Esophagus muscularis mucosa (tissue), 4 donors: ENCODE data around the gene PLOD2. TPM values are rescaled to one million over a fixed set of nuclear protein-coding genes. Genes with fewer than 3 reads are reported as not detected.
A peak's percentile ranks its signal among the peaks of the same experiment; 100 is the strongest.

Experiments
- DNase-seq: peaks from one replicate; pipeline ENCODE4 v3.0.0-alpha.2; 2017; ENCODE audit errors: extremely low spot score
- H3K27ac ChIP-seq, 4 donors: fragments of 200-600 bp; sonication (generic); replicated peaks in 1 of 4; 1 replicate in 3 of 4; 2 replicates in 1 of 4; pipeline ENCODE4 v1.5.1; 2016 to 2019; ENCODE audit warnings: mild to moderate bottlenecking in 1 of 4
- H3K27me3 ChIP-seq, 4 donors: fragments of 200-600 bp; sonication (generic); one replicate each; pipeline versions ENCODE4 v1.5.1 to v1.6.0; 2016 to 2019
- H3K36me3 ChIP-seq, 4 donors: fragments of 200-600 bp; sonication (generic); one replicate each; pipeline ENCODE4 v1.5.1; 2016 to 2019
- H3K4me1 ChIP-seq, 4 donors: fragments of 200-600 bp; sonication (generic); one replicate each; pipeline ENCODE4 v1.5.1; 2016 to 2019
- H3K4me3 ChIP-seq, 4 donors: fragments of 200-600 bp; sonication (generic); 1 replicate in 2 of 4; 2 replicates in 2 of 4; pipeline ENCODE4 v1.5.1; 2016 to 2019; ENCODE audit warnings: mild to moderate bottlenecking in 4 of 4, moderate library complexity in 1 of 4
- H3K9me3 ChIP-seq, 4 donors: fragments of 200-600 bp; sonication (generic); 1 replicate in 3 of 4; 2 replicates in 1 of 4; pipeline ENCODE4 v1.5.1; 2016 to 2019
- EP300 ChIP-seq: sonication (generic); formaldehyde crosslinking; IDR thresholded peaks from one replicate; pipeline ENCODE4 v1.6.1; 2017; ENCODE audit warnings: antibody characterized with exemption
- POLR2A ChIP-seq: fragments of 450-650 bp; IDR thresholded peaks from one replicate; pipeline ENCODE4 v1.6.1; 2017; ENCODE audit warnings: antibody characterized with exemption, moderate library complexity, mild to moderate bottlenecking, low read depth
- POLR2AphosphoS5 ChIP-seq, 2 donors: sonication (generic); formaldehyde crosslinking; IDR thresholded peaks; one replicate each; pipeline ENCODE4 v1.6.1; 2017; ENCODE audit warnings: antibody characterized with exemption in 2 of 2
- WGBS: methylation state at CpG from one replicate; pipeline ENCODE4 v1.1.5; 2018; 5-methylcytosine and 5-hydroxymethylcytosine counted together
- intact Hi-C: fragments of 100-400 bp; cut with DNase I; formaldehyde crosslinking; loops from one replicate; pipeline ENCODE4 v1.15.1; 2023
- total RNA-seq, 4 donors: library from RNA; depleted of rRNA; stranded (reverse); fragments of >200 nt; gene quantifications; one replicate each; pipeline versions ENCODE4 v1.1.0 to v1.2.1, GENCODE V29; 2016
- TF ChIP-seq, protein P1 (sequence below), 3 experiments: fragments of 200-600 bp in 2 of 3; fragments of 450-650 bp in 1 of 3; sonication (generic) in 2 of 3; IDR thresholded peaks; one replicate each; pipeline ENCODE4 v1.5.1; 2017 to 2019; ENCODE audit warnings: antibody characterized with exemption in 3 of 3, mild to moderate bottlenecking in 2 of 3, moderate library complexity in 1 of 3

Gene PLOD2
- total RNA-seq, 4 donors from 2014 or later: 48.2 to 84.7 (median 54.9) TPM

GRCh38 chr3:146154995-146155394 lies 6.0 kb downstream of the PLOD2 start:
- Histone ChIP-seq H3K27ac (peak overlapping the region; percentile 91 to 99 (median 96)), H3K27me3 (no peaks in the 10 kb centered on the region), H3K9me3 (no peaks in the 10 kb centered on the region), H3K4me3 (no peak overlapping the region), H3K4me1 (peaks cover 55 to 92% (median 89%) of the 10 kb centered on the region in 4 donors), H3K36me3 (no peaks in the 10 kb centered on the region)
- DNase-seq: no peak
- TF ChIP-seq, protein P1, sequence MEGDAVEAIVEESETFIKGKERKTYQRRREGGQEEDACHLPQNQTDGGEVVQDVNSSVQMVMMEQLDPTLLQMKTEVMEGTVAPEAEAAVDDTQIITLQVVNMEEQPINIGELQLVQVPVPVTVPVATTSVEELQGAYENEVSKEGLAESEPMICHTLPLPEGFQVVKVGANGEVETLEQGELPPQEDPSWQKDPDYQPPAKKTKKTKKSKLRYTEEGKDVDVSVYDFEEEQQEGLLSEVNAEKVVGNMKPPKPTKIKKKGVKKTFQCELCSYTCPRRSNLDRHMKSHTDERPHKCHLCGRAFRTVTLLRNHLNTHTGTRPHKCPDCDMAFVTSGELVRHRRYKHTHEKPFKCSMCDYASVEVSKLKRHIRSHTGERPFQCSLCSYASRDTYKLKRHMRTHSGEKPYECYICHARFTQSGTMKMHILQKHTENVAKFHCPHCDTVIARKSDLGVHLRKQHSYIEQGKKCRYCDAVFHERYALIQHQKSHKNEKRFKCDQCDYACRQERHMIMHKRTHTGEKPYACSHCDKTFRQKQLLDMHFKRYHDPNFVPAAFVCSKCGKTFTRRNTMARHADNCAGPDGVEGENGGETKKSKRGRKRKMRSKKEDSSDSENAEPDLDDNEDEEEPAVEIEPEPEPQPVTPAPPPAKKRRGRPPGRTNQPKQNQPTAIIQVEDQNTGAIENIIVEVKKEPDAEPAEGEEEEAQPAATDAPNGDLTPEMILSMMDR (IDR thresholded peaks at IDR 0.05): no peak
- TF ChIP-seq POLR2A (no peak), POLR2AphosphoS5 (IDR thresholded peaks at IDR 0.05) (no peak), EP300 (no peak)
- WGBS: 79% methylated on average over 2 of the region's 2 CpGs
- intact Hi-C loops: no loop called here

DNA sequence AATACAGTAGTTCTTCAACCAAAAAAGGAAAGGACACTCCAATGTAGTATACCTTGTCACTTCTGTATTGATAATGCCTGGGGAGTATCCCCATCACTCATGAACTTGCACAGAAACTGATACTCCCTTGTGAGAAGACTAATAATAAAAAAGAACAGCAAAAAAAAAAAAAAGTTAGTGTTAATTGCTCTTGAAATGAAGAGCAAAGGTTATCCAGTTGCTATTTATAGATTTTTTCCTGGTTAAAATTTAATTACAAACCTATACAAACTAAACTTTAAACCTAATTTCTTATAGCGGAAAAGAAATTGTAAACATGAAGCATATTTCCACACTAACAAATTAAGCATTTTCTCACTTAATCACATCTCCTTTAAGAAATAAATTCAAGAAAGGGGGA lies 6.7 kb downstream of the PLOD2 start:
- peak overlapping the region; percentile 91 to 99 (median 96) for H3K27ac ChIP-seq
- TF ChIP-seq EP300: no peak
- TF ChIP-seq, protein P1 (IDR thresholded peaks at IDR 0.05): no peak
- TF ChIP-seq POLR2AphosphoS5 (IDR thresholded peaks at IDR 0.05): no peak
- no peak for TF ChIP-seq POLR2A
- no peaks in the 10 kb centered on the region for H3K36me3 ChIP-seq
- DNase-seq: no peak
- H3K9me3 ChIP-seq: no peaks in the 10 kb centered on the region
- peak overlapping the region in 1 of 4 donors; percentile 22 for H3K4me3 ChIP-seq
- intact Hi-C loops: no loop called here
- no peaks in the 10 kb centered on the region for H3K27me3 ChIP-seq
- 80% methylated on average over 1 of the region's 1 CpG for WGBS
- H3K4me1 ChIP-seq: peaks cover 55 to 97% (median 94%) of the 10 kb centered on the region in 4 donors

GRCh38 chr3:146153429-146153828 lies 7.6 kb downstream of the PLOD2 start:
- peaks cover 50 to 97% (median 93%) of the 10 kb centered on the region in 4 donors for H3K4me1 ChIP-seq
- intact Hi-C loops: no loop called here
- DNase-seq: no peak
- H3K27ac ChIP-seq: peak overlapping the region; percentile 91 to 99 (median 96)
- no peak for TF ChIP-seq POLR2AphosphoS5 (IDR thresholded peaks at IDR 0.05)
- no peak for TF ChIP-seq POLR2A
- TF ChIP-seq, protein P1 (IDR thresholded peaks at IDR 0.05): no peak
- TF ChIP-seq EP300: no peak
- WGBS: 58% methylated on average over 4 of the region's 4 CpGs
- H3K36me3 ChIP-seq: no peaks in the 10 kb centered on the region
- peak overlapping the region in 3 of 4 donors; percentile 22 to 31 (median 26) for H3K4me3 ChIP-seq
- H3K27me3 ChIP-seq: no peaks in the 10 kb centered on the region
- no peaks in the 10 kb centered on the region for H3K9me3 ChIP-seq

- Histone ChIP-seq H3K27me3 (no peaks in the 10 kb centered on the region), H3K9me3 (no peaks in the 10 kb centered on the region), H3K4me1 (peaks cover 48 to 95% (median 91%) of the 10 kb centered on the region in 4 donors), H3K4me3 (peak overlapping the region; percentile 13 to 31 (median 24)), H3K36me3 (no peaks in the 10 kb centered on the region), H3K27ac (peak overlapping the region; percentile 91 to 99 (median 96))
- DNase-seq: no peak
- intact Hi-C loops: no loop called here
- 43% methylated on average over 6 of the region's 6 CpGs for WGBS
- TF ChIP-seq POLR2AphosphoS5 (IDR thresholded peaks at IDR 0.05) (peak; percentile 36 to 60), EP300 (no peak)
Measured at GRCh38 chr3:146152834-146153233, 8.2 kb downstream of the PLOD2 start.

- H3K9me3 ChIP-seq: no peaks in the 10 kb centered on the region
- peak overlapping the region in 1 of 4 donors; percentile 3 for H3K4me3 ChIP-seq
- H3K4me1 ChIP-seq: peaks cover 17 to 93% (median 77%) of the 10 kb centered on the region in 4 donors
- WGBS: 59% methylated on average over 1 of the region's 1 CpG
- no peaks in the 10 kb centered on the region for H3K27me3 ChIP-seq
- intact Hi-C loops: no loop called here
- H3K36me3 ChIP-seq: no peaks in the 10 kb centered on the region
- H3K27ac ChIP-seq: peak overlapping the region; percentile 91 to 99 (median 96)
- no peak for DNase-seq
- TF ChIP-seq EP300 (no peak), POLR2AphosphoS5 (IDR thresholded peaks at IDR 0.05) (no peak), POLR2A (no peak)
- TF ChIP-seq, protein P1 (IDR thresholded peaks at IDR 0.05): peak; percentile 49 to 52 (median 49)
Measured at GRCh38 chr3:146148468-146148931, 12.5 kb downstream of the PLOD2 start.
